ENCODE measurements around the gene RAB20. TPM values are rescaled to one million over a fixed set of nuclear protein-coding genes. Genes with fewer than 3 reads are reported as not detected.

Gene RAB20
- total RNA-seq, 1 experiment from 2014 or later = 0.88 TPM

- Histone ChIP-seq H3K36me3 (ENCODE audit: insufficient read depth, low read length, poor library complexity, severe bottlenecking) (no peaks in the 10 kb centered on the region), H3K9me3 (ENCODE audit: low read depth, low read length, poor library complexity, severe bottlenecking) (no peaks in the 10 kb centered on the region), H3K27me3 (replicated peaks; ENCODE audit: insufficient read depth, low read depth, low read length, poor library complexity) (peaks cover 4% of the 10 kb centered on the region), H3K4me3 (ENCODE audit: low read depth, low read length, poor library complexity, severe bottlenecking) (no peak overlapping the region), H3K4me1 (ENCODE audit: insufficient read depth, low read length, poor library complexity, severe bottlenecking) (peaks cover 4% of the 10 kb centered on the region), H3K27ac (ENCODE audit: low read depth, low read length, poor library complexity, severe bottlenecking) (no peak overlapping the region)
- intact Hi-C loops (cut with micrococcal nuclease; ENCODE audit: unreplicated experiment) = no loop called here
- DNase-seq (ENCODE audit: low spot score) = no peak
- BruUV-seq (replicated peaks) = no TSS peak
- TF ChIP-seq EZH2 (IDR thresholded peaks at IDR 0.05; ENCODE audit: borderline replicate concordance, low read depth, low read length, poor library complexity, severe bottlenecking) (no peak), CTCF (conservative IDR thresholded peaks at IDR 0.05; ENCODE audit: low read depth, low read length) (no peak)
- ChIA-PET CTCF (no interaction called here), POLR2A (ENCODE audit: low non-redundant PET) (no interaction called here)
Measured at GRCh38 chr13:110557082-110557481, 4.4 kb downstream of the RAB20 start.

GRCh38 chr13:110556224-110556606, 5.3 kb downstream of the RAB20 start:
- H3K27me3 ChIP-seq (replicated peaks; ENCODE audit: insufficient read depth, low read depth, low read length, poor library complexity) = peaks cover 2% of the 10 kb centered on the region
- H3K4me3 ChIP-seq (ENCODE audit: low read depth, low read length, poor library complexity, severe bottlenecking) = no peak overlapping the region
- no peaks in the 10 kb centered on the region for H3K36me3 ChIP-seq (ENCODE audit: insufficient read depth, low read length, poor library complexity, severe bottlenecking)
- no peaks in the 10 kb centered on the region for H3K9me3 ChIP-seq (ENCODE audit: low read depth, low read length, poor library complexity, severe bottlenecking)
- no peak for TF ChIP-seq EZH2 (IDR thresholded peaks at IDR 0.05; ENCODE audit: borderline replicate concordance, low read depth, low read length, poor library complexity, severe bottlenecking)
- no peak for TF ChIP-seq CTCF (conservative IDR thresholded peaks at IDR 0.05; ENCODE audit: low read depth, low read length)
- peaks cover 3% of the 10 kb centered on the region for H3K4me1 ChIP-seq (ENCODE audit: insufficient read depth, low read length, poor library complexity, severe bottlenecking)
- CTCF ChIA-PET = no interaction called here
- DNase-seq (ENCODE audit: low spot score) = no peak
- no TSS peak for BruUV-seq (replicated peaks)
- POLR2A ChIA-PET (ENCODE audit: low non-redundant PET) = no interaction called here
- intact Hi-C loops (cut with micrococcal nuclease; ENCODE audit: unreplicated experiment) = no loop called here
- no peak overlapping the region for H3K27ac ChIP-seq (ENCODE audit: low read depth, low read length, poor library complexity, severe bottlenecking)

- no peak overlapping the region for H3K4me3 ChIP-seq (ENCODE audit: low read depth, low read length, poor library complexity, severe bottlenecking)
- H3K4me1 ChIP-seq (ENCODE audit: insufficient read depth, low read length, poor library complexity, severe bottlenecking) = no peaks in the 10 kb centered on the region
- TF ChIP-seq EZH2 (IDR thresholded peaks at IDR 0.05; ENCODE audit: borderline replicate concordance, low read depth, low read length, poor library complexity, severe bottlenecking) (no peak), CTCF (conservative IDR thresholded peaks at IDR 0.05; ENCODE audit: low read depth, low read length) (no peak)
- H3K36me3 ChIP-seq (ENCODE audit: insufficient read depth, low read length, poor library complexity, severe bottlenecking) = no peaks in the 10 kb centered on the region
- intact Hi-C loops (cut with micrococcal nuclease; ENCODE audit: unreplicated experiment) = no loop called here
- no peaks in the 10 kb centered on the region for H3K27me3 ChIP-seq (replicated peaks; ENCODE audit: insufficient read depth, low read depth, low read length, poor library complexity)
- DNase-seq (ENCODE audit: low spot score) = no peak
- no peaks in the 10 kb centered on the region for H3K9me3 ChIP-seq (ENCODE audit: low read depth, low read length, poor library complexity, severe bottlenecking)
- CTCF ChIA-PET = no interaction called here
- no TSS peak for BruUV-seq (replicated peaks)
- POLR2A ChIA-PET (ENCODE audit: low non-redundant PET) = no interaction called here
- no peak overlapping the region for H3K27ac ChIP-seq (ENCODE audit: low read depth, low read length, poor library complexity, severe bottlenecking)
Measured at GRCh38 chr13:110555601-110556223, 5.8 kb downstream of the RAB20 start.
